Lower leg skin (tissue), 4 donors: ENCODE results near the gene EMC8. TPM values are rescaled to one million over a fixed set of nuclear protein-coding genes. Genes with fewer than 3 reads are reported as not detected.

Experiments used
- DNase-seq, 2 donors: peaks; one replicate each; pipeline ENCODE4 v3.0.0-alpha.2; 2019; ENCODE audit warnings: low spot score in 2 of 2
- H3K4me3 ChIP-seq: fragments of 200-600 bp; sonication (generic); 2 replicates; pipeline ENCODE4 v1.5.1; 2017; ENCODE audit warnings: mild to moderate bottlenecking, low read depth; ENCODE audit not compliant: poor library complexity, severe bottlenecking
- POLR2A ChIP-seq, 2 donors: fragments of 450-650 bp; IDR thresholded peaks; one replicate each; pipeline ENCODE4 v1.6.1; 2016 to 2017; ENCODE audit warnings: antibody characterized with exemption in 2 of 2, mild to moderate bottlenecking in 1 of 2, moderate library complexity in 1 of 2
- WGBS, 2 donors: methylation state at CpG; one replicate each; pipeline ENCODE4 v1.1.5; 2018; 5-methylcytosine and 5-hydroxymethylcytosine counted together
- intact Hi-C: fragments of 100-400 bp; cut with DNase I; formaldehyde crosslinking; loops from one replicate; pipeline ENCODE4 v1.15.0; 2023; ENCODE audit warnings: low total_unique reads
- total RNA-seq, 4 donors: library from RNA; depleted of rRNA; stranded (reverse); fragments of >200 nt; gene quantifications; one replicate each; pipeline ENCODE4 v1.1.0, GENCODE V29; 2016
- TF ChIP-seq, protein P1 (sequence below), 3 donors: fragments of 450-650 bp; IDR thresholded peaks; one replicate each; pipeline ENCODE4 v1.5.1; 2016; ENCODE audit warnings: antibody characterized with exemption in 3 of 3, mild to moderate bottlenecking in 3 of 3, moderate library complexity in 2 of 3

Gene EMC8
- total RNA-seq, 4 donors from 2014 or later, result 15.5 to 27.5 (median 18.4) TPM

DNA sequence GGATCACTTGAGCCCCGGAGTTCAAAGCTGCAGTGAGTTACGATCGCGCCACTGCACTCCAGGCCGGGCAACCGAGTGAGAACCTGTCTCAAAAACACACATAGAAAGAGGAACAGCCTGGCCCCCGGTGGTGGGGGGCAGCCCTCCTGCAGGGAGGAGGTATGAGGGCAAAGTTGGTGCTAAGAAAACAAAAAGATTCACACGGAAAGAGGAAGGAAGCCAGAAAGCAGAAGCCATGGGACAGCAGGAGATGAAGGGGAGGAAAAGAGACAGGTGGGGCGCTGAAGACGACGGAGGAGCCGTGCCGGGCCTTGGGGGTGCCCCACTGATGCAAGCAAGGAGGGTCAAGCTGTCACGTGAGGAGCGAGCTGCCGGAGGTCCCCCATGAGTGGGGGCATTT is 40.2 kb downstream of the EMC8 start:
- H3K4me3 ChIP-seq, result no peak overlapping the region
- TF ChIP-seq, protein P1, sequence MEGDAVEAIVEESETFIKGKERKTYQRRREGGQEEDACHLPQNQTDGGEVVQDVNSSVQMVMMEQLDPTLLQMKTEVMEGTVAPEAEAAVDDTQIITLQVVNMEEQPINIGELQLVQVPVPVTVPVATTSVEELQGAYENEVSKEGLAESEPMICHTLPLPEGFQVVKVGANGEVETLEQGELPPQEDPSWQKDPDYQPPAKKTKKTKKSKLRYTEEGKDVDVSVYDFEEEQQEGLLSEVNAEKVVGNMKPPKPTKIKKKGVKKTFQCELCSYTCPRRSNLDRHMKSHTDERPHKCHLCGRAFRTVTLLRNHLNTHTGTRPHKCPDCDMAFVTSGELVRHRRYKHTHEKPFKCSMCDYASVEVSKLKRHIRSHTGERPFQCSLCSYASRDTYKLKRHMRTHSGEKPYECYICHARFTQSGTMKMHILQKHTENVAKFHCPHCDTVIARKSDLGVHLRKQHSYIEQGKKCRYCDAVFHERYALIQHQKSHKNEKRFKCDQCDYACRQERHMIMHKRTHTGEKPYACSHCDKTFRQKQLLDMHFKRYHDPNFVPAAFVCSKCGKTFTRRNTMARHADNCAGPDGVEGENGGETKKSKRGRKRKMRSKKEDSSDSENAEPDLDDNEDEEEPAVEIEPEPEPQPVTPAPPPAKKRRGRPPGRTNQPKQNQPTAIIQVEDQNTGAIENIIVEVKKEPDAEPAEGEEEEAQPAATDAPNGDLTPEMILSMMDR (IDR thresholded peaks at IDR 0.05), result no peak
- TF ChIP-seq POLR2A (IDR thresholded peaks at IDR 0.05), result no peak
- DNase-seq, result no peak
- 62 to 65% methylated on average over 16 of the region's 16 CpGs for WGBS, 2 donors
- intact Hi-C loops, result no loop called here

DNA sequence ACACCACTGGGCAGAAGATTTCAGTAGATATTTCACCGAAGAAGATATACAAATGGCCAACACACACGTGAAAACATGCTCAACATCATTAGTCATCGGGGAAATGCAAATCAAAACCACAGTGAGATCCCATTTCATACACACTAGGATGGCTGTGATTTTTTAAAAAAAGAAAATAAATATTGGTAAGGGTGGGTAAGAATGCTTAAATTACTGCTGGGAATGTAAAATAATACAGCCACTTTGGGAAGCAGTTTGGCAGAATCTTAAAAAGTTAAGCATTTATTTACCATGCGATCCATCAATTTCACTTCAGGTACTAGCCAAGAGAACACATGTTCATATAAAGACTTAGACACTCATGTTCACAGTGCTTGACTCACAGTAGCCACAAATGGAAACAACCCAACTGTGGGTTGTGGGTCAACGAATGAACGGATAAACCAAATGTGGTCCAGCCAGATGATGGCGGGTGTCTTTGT is 42.0 kb downstream of the EMC8 start:
- no peak for DNase-seq
- TF ChIP-seq POLR2A (IDR thresholded peaks at IDR 0.05), result no peak
- TF ChIP-seq, protein P1 (IDR thresholded peaks at IDR 0.05), result no peak
- WGBS, 2 donors, result 49 to 50% methylated on average over 7 of the region's 7 CpGs
- intact Hi-C loops, result no loop called here
- H3K4me3 ChIP-seq, result no peak overlapping the region

DNA sequence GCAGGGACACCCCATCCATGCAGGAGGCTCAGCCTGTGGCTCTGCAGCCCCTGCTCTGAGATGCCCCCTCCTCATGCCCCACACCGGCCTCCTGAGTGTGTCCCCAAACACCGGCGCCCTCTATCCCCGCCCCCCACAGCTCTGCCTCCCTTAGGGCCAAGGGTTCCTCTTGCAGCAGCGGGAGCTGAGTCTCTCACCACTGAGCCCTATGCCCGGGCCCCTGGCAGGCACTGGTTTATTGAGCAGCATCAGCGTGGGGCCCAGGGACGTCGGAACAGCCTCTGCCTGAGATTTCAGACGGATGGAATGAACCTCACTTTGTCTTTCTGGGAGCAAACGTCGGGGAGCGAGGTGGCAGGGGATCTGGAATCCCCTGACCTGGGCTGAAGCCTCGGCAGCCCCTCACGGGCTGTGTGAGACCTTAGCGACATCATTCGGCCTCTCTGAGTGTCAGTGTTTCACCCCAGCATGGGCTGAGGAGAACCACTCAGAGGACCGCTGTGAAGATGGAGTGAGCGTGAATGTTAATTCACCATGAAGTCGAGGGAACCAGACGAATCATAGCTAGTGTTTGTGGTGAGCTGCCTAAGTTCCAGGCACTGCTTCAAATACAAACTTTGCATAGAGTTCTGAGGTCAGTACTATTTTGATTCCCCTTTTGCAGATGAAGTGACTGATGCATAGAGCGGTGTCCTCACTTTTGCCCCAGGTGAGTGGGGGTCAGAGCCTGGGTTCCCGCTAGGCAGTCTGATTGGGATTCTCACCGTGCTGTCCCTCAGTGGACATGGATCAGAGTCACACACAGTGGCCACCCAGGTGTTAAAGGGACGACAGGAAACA is 43.2 kb downstream of the EMC8 start:
- no peak overlapping the region for H3K4me3 ChIP-seq
- no peak for DNase-seq
- no peak for TF ChIP-seq POLR2A (IDR thresholded peaks at IDR 0.05)
- TF ChIP-seq, protein P1 (IDR thresholded peaks at IDR 0.05), result no peak
- intact Hi-C loops, result no loop called here
- WGBS, 2 donors, result 74 to 81% methylated on average over 25 of the region's 25 CpGs

DNA sequence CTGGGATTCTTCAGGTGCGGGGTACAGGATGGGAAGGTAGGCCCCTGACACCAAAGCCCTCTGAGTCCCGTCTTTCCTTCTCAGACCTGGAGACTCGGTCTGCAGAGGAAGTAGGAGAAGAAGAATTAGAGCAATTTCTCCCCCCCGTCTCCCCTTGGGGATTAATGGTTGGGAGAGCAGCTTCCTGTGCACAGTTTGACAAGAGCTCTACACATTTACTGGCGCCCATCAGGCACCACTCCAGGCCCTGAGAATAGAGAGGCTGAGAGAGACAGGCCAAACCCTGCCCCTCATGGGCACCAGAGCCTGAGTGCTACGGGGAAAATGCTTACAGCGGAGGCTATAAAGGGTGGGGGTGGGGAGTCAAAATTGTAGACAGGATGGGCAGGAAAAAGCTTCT is 44.9 kb downstream of the EMC8 start:
- H3K4me3 ChIP-seq, result no peak overlapping the region
- intact Hi-C loops, result no loop called here
- DNase-seq, result no peak
- WGBS, 2 donors, result 49 to 51% methylated on average over 7 of the region's 7 CpGs
- TF ChIP-seq, protein P1 (IDR thresholded peaks at IDR 0.05), result no peak
- TF ChIP-seq POLR2A (IDR thresholded peaks at IDR 0.05), result no peak

DNA sequence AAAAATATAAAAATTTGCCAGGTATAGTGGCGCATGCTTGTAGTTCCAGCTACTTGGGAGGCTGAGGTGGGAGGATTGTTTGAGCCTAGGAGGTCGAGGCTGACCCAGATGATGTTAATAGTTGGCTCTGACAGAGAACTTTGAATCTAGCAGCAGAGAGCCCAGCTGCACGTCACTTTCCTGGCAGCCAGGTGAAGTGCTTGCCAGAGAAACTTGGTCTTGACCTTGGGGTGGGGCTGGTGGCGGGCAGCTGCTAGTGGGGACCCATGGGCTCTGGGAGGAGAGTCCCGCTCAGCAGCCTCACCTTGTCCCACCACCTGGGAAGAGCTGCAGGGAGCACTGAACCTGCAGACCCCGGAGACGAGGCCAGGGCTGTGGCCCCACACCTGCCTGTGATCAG is 45.4 kb downstream of the EMC8 start:
- WGBS, 2 donors, result 65 to 72% methylated on average over 5 to 7 of the region's 7 CpGs
- H3K4me3 ChIP-seq, result no peak overlapping the region
- TF ChIP-seq, protein P1 (IDR thresholded peaks at IDR 0.05), result no peak
- TF ChIP-seq POLR2A (IDR thresholded peaks at IDR 0.05), result no peak
- intact Hi-C loops, result no loop called here
- DNase-seq, result no peak
